NCI-H2107 treated with DMSO at 0.1 percent for 48 hours (cell line): Measurements from ENCODE around the gene CLN3.
"Not testable (repeated sequence)": the region's sequence is repeated elsewhere in the genome, so short reads cannot be mapped to it uniquely, and the experiment has no call there.

Experiments used
- DNase-seq: peaks from one replicate; lab custom pipeline; 2025; ENCODE audit not compliant: unreplicated experiment; lab: John Stamatoyannopoulos, UW

CLN3 gene

DNA sequence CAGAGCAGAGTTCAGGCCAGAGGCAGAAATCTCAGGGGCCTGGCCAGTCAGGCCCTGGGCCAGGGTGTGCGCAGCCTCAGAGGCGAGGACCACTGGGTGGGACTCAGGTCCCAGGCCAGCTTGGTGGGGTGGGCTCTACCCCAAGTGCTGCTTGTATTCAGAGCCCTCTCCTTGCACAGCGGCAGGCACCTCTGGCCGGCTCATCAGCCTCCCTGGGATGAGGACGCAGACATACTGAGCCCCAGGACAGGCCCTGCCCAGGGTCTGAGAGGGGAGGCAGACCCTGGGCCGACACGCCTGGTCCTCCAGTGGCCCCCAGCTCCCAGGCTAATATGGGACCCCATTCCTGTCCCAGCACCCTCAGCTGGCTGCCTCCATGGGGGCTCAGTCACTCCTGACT is 22.4 kb upstream of the CLN3 start:
- DNase-seq, result no peak

DNA sequence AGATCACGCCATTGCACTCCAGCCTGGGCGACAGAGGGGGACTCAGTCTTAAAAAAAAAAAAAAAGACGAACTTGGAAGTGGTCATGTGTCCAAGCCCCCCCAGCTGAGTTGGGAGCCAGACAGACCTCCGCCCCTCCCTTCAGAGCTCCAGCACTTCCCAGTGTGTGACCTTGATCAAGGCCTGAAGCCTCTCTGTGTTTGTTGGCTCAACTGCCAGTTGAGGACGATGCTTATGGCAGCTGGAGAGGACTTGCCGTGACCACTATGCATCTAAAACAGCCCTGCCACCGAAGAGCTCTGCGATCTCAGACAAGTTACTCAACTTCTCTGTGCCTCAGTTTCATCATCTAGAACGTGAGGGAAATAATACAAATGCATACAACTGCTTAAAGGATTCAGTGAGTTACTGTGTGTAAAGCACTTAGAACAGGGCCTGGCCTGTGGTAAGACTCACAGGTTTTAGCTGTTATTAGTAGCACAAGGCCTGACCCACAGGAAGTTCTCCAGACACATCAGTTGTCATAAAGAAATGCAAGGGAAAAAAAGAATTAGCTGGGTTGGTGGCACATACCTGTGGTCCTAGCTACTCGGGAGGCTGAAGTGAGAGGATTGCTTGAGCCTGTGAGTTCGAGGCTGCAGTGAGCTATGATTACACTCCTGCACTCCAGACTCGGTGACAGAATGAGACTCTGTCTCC is 21.8 kb upstream of the CLN3 start:
- DNase-seq, result no peak

DNA sequence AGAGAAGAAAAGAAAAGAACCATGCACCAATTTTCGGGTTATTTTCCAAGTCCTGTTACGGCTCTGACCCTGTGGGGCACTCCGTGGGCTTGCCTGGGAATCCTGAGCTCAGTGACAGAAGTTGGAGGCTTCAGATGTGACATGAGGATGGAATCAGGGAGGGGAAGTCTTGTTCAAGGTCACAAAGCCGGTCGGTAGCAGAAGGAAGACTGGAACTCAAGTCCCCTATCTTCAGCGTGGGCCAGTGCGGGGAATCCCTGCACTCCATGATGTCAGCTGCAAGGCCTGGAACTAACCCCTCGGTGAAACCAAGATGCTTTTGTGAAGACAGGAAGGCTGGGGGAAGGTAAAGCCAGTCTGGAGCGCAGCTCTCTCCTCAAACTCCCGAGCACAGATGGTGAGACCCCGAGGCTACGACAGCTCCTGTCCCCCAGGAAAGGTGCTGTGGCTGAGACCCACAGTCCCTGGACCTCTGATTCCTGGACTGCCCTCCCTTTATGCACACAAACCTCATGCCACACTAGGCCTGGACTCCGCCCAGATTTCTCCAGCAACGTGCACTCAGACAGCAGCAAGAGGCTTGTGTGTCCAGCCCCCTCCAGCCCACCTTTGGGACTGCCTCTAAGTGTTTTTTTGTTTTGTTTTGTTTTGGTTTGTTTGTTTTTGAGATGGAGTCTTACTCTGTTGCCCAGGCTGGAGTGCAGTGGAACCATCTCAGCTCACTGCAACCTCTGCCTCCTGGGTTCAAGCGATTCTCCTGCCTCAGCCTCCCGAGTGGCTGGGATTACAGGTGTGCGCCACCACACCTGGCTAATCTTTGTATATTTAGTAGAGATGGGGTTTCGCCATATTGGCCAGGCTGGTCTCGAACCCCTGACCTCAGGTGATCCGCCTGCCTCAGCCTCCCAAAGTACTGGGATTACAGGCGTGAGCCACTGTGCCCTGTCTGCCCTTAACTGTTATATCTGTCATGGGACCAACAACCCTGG is 20.2 kb upstream of the CLN3 start:
- DNase-seq, result no peak

DNA sequence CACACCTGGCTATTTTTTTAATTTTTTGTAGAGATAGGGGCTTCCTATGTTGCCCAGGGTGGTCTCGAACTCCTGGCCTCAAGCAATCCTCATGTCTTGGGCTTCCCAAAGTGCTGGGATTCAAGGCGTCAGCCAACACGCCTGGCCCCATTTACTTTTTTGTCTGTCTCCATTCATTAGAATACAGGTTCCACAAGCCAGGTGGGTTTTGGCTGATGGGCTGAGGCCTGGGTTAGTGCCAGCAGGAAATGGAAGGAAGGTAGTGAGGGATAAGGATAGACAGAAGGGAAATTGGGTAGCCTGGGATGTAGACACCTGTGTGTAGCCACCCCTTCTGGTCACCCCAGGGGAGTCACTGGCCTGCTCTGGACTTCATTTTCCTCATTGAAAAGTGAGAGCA is 19.2 kb upstream of the CLN3 start:
- no peak for DNase-seq

DNA sequence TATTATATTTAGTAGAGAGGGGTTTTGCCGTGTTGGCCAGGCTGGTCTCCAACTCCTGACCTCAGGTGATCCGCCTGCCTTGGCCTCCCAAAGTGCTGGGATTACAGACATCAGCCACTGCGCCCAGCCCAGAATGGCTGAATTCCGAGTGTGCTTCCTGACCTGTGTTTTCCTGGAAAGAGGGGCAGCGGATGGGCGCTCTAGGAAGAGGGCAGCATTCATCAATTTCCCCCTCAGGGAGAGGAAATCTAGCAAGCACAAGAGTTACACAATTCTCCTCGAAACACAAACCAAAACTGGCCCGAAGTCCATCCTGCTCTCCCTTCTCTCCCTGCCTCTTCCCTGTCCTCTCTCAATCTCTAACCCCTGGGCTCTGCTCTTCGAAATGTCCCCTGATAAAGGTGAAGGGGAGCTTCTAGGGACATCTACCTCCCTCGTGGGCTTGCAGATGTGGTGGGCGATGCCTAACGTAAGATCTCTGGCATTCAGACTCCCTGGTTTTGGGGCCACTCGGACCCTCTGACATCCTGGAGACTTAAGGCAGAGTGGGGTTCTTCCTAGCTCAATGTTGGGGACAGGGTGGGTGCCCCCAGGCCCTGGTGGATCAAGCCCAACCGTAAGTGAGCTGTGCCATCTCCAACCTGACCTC is 13.7 kb upstream of the CLN3 start:
- no peak for DNase-seq

DNA sequence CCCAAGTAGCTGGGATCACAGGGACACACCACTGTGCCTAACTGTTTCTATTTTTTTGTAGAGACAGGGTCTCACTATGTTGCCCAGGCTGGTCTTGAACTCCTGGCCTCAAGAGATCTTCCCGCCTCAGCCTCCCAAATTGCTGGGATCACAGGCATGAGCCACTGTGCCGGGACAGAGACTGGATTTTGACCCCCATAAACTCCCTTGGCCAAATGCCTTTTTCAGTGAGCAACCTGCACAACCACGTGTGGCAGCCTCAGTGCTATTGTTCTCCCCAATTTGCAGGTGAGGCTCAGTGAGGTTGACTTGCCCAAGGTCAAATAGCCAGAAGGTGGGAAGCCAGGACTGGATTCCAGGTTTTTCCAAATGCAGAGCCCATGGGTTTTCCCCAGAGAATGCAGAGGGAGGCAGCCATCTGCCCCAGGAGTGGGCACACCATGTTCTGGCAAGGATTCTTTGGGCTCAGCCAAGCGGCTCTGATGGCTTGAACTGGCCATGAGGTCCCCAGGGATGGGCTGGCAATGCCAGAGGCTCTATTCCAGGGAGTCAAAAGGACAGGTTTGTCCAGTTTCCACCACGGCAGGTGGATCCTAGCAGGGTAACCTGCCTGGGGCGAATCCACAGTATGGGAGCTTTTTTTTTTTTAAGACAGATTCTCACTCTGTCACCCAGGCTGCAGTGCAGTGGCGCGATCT is 13.0 kb upstream of the CLN3 start:
- no peak for DNase-seq

DNA sequence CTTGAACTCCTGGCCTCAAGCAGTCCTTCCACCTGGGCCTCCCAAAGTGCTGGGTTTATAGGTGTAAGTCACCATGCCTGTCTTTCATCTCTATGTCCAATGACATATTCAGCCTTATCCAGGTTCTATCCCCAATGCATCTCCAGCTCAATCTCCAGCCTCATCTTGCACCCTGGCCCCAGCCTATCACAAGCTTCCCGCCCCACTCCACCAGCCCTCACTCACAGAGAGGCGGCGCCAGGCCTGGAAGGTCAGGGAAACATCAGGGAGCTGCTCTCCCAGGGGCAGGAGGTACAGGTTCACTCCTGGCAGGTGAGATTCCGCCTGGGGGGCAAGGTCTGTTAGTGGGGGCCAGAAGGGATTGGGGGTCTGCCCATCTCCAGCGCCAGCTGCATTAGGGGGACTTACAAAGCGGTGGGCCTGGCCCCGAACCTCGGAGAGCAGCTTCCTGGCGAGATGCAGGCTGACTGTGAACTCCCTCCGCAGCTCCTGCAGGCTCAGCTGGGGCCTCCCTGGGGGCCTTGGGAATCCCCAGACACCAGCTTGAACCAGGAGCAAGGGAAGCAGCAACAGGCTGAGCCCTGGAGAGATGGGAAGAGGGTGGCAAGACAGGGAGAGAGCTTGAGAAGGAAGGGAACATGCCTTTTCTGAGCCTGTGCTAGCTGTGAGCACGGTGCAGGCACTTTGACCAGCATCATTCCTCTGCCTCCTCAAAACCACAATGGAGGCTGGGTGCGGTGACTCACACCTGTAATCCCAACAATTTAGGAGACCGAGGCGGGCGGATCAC is 11.8 kb upstream of the CLN3 start:
- no peak for DNase-seq

DNA sequence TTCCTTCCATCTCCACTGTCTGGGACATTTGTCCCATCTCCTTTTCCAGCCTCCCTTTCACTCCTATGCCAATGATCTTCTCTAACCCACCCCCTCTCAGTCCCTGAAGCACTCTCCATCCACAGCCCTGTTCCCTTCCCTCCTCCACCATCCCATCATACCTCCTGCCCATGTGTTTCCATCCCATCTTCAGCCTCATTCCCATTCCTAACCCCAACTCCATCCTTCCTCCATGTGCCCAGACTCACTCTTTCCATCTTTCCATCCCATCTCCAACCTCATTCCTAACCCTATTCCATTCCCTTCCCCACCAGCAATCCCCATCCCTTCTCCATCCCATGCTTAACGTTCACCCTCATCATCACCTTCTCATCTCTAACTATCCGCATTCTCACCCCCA is 10.4 kb upstream of the CLN3 start:
- no peak for DNase-seq

DNA sequence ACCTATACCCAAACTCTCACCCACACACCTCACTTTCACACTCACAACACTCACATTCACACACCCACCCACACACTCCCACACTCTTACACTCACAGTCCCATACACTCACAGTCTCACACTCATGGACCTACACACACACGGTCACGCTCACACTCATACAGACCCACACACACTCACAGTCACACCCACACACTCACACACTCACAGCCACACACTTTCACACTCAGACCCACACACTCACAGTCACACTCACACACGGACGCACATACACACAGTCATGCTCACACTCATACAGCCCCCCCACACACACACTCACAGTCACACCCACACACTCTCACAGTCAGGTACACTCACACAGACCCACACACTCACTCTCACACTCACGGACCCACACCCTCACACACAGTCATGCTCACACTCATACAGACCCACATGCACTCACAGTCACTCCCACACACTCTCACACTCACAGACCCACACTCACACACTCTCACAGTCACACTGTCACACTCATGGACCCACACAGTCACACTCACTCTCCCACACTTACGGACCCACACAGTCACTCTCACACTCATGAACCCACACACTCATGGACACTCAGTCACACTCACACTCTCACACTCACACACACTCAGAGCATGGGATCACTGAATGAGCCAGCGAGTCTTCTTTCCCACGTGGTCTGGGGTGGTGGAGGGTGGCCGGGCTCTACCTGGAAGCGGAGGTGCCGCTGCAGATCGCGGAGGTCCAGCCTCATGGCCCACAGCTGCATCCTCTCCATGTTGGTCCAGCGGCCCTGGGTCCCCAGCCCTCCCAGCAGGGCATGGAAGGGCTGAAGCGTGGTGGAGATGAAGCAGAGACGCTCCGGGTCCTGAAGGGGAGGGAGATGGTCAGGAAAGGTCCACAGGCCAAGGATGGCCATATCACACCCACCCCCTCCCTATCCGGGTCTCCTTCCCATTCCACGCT is 9.7 kb upstream of the CLN3 start:
- no peak for DNase-seq

DNA sequence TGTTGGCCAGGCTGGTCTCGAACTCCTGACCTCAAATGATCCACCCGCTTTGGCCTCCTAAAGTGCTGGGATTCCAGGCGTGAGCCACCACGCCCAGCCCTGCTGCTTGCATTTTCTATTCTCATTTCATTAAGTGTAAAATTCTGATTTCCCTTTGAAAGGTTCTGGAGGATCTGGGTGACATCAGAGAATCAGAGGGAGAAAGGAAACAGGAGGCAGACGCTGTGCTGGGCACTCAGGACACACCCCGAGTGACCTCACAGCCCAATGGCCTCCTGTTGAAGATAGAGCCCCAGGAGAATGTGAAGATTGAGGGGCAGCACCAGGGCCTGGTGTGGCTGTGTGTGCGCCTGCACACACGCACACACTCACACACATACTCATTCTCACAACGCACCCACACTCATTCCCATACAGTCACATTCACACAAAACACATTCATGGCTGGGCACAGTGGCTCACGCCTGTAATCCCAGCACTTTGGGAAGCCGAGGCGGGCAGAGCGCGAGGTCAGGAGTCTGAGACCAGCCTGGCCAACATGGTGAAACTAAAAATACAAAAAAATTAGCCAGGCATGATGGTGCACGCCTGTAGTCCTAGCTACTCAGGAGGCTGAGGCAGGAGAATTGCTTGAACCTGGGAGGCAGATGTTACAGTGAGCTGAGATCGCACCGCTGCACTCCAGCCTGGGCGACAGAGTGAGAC is 8.8 kb upstream of the CLN3 start:
- DNase-seq, result not testable (repeated sequence)

DNA sequence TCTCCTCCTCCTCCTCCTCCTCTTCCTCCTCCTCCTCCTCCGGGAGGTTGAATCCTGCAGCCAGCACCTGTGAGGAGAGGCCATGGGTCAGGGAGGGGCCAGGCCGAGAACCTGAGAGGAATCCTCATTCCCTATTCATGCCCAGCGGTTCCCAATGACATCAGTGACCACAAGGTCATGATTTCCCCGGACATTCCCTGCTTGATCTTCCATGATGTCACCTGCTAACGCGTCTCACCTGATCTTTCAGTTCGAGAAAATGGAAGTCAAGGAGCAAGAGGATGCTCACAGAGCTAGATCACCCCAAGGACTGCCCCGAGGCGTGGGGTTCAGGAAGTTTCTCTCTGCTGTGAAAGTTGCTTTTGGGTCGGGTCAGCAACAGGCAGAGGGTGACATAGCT is 8.0 kb upstream of the CLN3 start:
- no peak for DNase-seq

DNA sequence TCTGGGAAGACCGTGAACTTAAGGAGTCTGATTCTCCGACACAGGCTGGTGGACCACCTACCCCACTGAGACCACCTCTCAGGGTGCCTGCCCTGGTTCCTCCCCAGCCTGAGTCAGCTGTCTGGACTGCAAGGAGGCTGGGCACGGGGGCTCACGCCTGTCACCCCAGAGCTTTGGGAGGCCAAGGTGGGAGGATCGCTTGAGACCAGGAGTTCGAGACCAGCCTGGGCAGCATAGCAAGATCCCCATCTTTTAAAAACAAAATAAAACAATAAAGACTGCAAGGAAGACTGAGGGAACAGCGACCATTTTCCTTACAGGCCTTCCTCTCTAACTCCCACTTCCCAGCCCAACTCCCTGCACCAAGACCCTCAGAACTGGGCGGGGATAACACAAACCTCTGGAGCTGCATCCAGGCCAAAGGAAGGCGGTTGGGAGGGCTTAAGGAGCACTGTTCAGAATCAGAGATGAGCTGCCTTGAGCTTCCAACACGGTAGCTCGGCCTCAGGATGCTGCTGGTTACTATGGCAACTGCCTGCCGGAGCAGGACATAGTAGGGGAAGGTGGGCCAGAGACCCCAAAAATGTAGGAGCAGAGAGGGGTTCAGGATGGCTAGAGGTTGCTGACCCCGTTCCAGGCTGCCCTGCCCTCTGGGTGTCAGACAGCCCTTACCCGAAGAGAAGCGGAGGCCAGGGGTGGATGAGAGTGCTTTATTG is 7.0 kb upstream of the CLN3 start:
- DNase-seq, result no peak

DNA sequence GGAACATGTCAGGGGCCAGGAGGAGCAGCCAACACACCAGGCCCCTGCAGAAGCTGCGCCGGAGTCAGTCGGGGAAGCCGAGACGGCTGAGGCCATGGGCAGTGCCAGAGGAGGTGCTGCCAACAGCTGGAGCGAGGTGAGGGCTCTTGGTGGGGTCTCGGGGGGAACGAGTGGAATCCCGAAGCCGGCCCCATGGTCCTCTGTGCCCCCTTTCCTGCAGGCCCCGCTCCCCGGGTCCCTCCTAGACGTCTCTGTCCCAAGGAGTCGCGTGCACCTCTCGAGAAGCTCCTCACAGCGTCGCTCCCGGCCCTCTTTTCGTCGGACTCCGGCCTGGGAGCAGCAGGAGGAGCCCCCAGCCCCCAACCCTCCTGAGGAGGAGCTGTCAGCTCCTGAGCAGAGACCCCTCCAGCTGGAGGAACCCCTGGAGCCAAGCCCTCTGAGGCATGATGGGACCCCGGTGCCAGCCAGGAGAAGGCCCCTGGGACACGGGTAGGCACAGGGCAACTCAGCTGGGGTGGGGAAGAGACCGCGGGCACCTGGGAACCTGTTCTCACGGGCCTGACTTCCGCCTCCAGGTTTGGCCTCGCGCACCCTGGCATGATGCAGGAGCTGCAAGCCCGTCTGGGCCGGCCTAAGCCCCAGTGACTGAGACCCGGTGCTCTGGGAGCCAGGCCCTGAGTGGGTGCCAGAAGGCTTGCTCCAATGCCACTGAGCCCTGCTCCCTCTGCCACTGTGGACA is 6.2 kb upstream of the CLN3 start:
- no peak for DNase-seq

DNA sequence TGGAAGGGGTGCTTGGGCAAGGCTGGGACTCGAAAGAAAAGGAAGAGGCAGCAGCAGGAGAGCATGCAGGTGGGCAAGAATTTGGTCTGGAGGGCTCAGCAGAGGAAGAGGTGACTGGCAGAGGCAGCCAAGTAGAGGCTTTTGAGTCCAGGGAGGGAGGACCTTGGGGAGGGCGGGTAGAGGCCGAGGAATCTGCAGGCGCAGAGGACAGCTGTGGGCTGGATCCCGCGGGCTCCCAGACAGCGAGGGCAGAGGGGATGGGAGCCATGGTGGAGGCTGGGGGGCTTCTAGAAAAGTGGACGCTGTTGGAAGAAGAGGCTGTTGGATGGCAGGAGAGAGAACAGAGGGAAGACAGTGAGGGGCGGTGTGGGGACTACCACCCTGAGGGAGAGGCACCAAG is 5.5 kb upstream of the CLN3 start:
- no peak for DNase-seq

DNA sequence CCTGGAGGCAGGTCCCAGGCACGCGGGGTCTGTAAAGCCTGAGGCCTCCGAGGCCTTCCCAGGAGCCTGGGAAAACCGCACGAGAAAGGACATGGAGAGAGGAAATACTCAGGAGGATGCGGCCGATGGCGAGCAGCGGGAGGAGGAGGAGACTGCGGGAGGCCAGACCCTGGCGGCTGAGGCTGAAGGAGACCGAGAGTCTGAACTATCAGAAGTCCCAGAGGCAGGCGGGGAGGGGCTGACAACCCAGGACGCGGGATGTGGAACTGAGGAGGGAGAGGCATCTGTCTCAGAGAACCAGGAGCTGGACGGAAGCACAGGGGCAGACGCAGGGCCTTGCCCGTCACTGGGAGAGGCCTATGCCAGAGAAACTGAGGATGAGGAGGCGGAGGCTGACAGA is 5.0 kb upstream of the CLN3 start:
- DNase-seq, result no peak

DNA sequence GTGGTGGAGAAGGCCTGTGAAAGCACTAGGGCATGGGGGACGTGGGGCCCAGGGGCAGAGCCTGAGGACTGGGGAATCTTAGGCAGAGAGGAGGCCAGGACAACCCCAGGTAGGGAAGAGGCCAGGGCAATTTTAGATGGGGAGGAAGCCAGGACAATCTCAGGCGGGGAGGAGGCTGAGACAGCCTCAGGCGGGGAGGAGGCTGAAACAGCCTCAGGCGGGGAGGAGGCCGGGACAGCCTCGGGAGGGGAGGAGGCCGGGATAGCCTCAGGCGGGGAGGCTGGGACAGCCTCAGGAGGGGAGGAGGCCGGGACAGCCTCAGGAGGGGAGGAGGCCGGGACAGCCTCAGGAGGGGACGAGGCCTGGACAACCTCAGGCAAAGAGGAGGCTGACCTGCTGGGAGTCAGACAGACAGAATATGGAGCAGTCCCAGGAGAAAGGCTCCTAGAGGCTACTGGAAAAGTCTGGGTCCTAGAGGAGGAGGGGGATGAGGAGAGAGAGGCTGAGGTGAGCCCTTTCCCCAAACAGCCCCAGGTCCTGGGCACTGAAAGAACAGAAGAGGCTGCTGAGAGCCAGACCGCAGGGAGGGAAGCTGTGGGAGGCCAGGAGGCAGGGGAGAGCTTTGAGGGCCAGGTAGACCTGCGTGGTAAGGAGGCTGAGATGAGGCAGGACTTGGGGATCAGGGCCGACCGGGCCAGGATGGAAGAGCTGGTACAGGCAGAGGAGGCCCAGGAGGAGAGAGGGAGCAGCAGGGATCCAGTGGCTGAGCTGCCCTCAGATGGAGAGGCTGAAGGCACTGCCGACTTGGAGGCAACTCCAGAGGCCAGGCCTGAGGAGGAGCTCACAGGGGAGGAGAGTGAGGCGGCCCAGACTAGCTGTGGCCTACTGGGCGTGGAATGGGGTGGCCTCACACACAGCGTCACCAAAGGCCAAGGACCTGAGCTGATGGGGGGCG is 4.2 kb upstream of the CLN3 start:
- no peak for DNase-seq
